Measurements from ENCODE around the gene IFIT2. TPM values are rescaled to one million over a fixed set of nuclear protein-coding genes. Genes with fewer than 3 reads are reported as not detected.
A peak's percentile ranks its signal among the peaks of the same experiment; 100 is the strongest.

Gene IFIT2
- total and polyA plus RNA-seq, 7 experiments from 2014 or later = 4.4 to 16.4 (median 8.4) TPM

DNA sequence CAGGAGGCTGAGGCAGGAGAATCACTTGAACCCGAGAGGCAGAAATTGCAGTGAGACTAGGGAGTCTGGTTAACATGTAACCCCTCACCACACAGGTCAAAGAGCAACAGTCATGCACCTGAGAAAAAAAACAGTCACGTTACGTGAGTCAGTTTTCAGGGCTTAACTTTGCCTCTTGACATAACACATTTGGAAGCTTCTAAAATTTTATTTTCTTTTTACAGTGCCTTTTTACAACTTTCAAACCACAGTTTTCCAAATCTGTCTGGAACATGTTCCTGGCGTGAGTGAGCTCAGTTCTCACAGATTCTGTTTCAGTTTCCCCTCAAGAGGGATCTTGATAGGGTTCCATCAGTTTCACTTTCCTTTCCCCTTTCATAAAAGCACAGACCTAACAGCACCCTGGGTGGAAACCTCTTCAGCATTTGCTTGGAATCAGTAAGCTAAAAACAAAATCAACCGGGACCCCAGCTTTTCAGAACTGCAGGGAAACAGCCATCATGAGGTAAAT is 30.3 kb downstream of the IFIT2 start:
- peaks cover 36 to 91% (median 84%) of the 10 kb centered on the region in 7 donors for H3K4me1 Mint-ChIP-seq
- ATAC-seq = peak; percentile 41
- Histone ChIP-seq H3K4me3 (ENCODE audit: low read length) (peak overlapping the region; percentile 63), H3K9me3 (ENCODE audit: control insufficient read depth in 2 of 3, low read length in 3 of 3) (no peaks in the 10 kb centered on the region), H3K27me3 (ENCODE audit: control insufficient read depth in 2 of 2, insufficient read depth in 2 of 2, low read length in 2 of 2) (no peaks in the 10 kb centered on the region), H3K27ac (ENCODE audit: low read depth, low read length) (peak overlapping the region; percentile 54), H3K4me1 (ENCODE audit: control insufficient read depth in 2 of 2, insufficient read depth in 2 of 2, low read length in 2 of 2) (peaks cover 36 to 49% of the 10 kb centered on the region in 2 donors), H3K36me3 (ENCODE audit: control insufficient read depth in 2 of 3, insufficient read depth in 3 of 3, low read length in 3 of 3) (no peaks in the 10 kb centered on the region)
- DNase-seq = peak in 7 of 9 donors; percentile 45 to 71 (median 59)
- peak overlapping the region; percentile 73 to 94 (median 78) for H3K4me3 Mint-ChIP-seq
- peak overlapping the region; percentile 86 to 98 (median 94) for H3K27ac Mint-ChIP-seq
- peaks cover 0 to 37% (median 3%) of the 10 kb centered on the region in 5 donors for H3K36me3 Mint-ChIP-seq
- POLR2A ChIA-PET = interaction anchor here (0.6 to 1.7 kb wide), 3 partner anchors 60 to 1969 kb away, joined by 3 to 11 read pairs (median 5); partner anchors contain the start of genes IFIT1 and LIPA
- intact Hi-C loops (cut with micrococcal nuclease) = loop anchor here in 1 of 2 donors (1.0 kb wide), 2 partner anchors 30 to 82 kb away; partner anchors contain the start of genes IFIT2 and IFIT5
- CTCF ChIA-PET = interaction anchor here (0.8 to 2.1 kb wide), 2 partner anchors 37 to 108 kb away, joined by 3 to 6 read pairs; no protein-coding TSS in a partner anchor
- H3K27me3 Mint-ChIP-seq = peaks cover 0 to 26% (median 0%) of the 10 kb centered on the region in 5 donors
- H3K9me3 Mint-ChIP-seq = no peaks in the 10 kb centered on the region

DNA sequence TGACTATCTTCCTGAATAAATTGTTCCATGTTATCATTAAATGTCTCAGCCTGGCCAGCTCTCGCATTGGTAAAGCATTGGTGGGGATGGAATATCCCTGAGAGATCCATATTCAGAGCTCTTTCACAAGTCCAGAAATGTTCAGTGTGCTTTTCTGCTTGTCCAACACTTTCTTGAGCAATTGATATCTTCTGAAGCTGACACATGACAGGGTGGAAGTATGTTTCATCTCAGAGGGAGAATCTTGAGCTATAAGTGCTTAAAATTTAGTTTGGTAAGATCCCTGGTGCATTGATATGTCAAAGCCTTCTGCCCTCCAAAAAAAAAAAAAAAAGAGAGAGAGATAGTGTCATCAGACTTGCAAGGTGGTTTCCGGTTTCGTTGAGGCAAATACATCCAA is 33.4 kb downstream of the IFIT2 start:
- no peak for ATAC-seq

DNA sequence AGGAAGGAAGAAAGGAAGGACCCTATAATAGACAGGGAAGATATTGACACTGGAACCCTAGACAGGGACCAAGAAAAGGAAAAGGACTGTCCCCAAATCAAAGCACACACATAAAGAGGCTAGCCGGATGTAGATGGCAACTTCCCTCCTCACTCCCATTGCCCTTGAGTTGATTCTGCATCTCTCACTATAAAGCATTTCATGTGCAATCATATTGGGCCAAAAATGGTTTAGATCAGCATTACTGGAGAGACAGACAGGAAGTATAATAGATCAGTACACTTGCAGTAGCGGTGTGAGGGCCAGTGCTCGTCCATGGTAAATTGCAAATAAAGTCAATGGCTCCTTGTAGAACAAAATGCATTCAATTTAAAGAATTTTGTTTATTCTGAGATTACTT is 34.4 kb downstream of the IFIT2 start:
- no peaks in the 10 kb centered on the region for H3K9me3 ChIP-seq (ENCODE audit: control insufficient read depth in 2 of 3, low read length in 3 of 3)
- DNase-seq (no peak), ATAC-seq (no peak)
- intact Hi-C loops (cut with micrococcal nuclease) = no loop called here
- Mint-ChIP-seq H3K4me3 (peak overlapping the region in 2 of 10 donors; percentile 23 to 34), H3K27me3 (peaks cover 0 to 38% (median 0%) of the 10 kb centered on the region in 5 donors), H3K36me3 (peaks cover 14 to 54% (median 26%) of the 10 kb centered on the region in 5 donors), H3K9me3 (peaks cover 0 to 2% (median 0%) of the 10 kb centered on the region in 11 donors), H3K4me1 (peaks cover 17 to 61% (median 58%) of the 10 kb centered on the region in 7 donors), H3K27ac (no peak overlapping the region)
- no peak overlapping the region for H3K4me3 ChIP-seq (ENCODE audit: low read length)
- peaks cover 0 to 7% (median 5%) of the 10 kb centered on the region in 3 experiments for H3K36me3 ChIP-seq (ENCODE audit: control insufficient read depth in 2 of 3, insufficient read depth in 3 of 3, low read length in 3 of 3)
- no peak overlapping the region for H3K27ac ChIP-seq (ENCODE audit: low read depth, low read length)
- H3K27me3 ChIP-seq (ENCODE audit: control insufficient read depth in 2 of 2, insufficient read depth in 2 of 2, low read length in 2 of 2) = no peaks in the 10 kb centered on the region
- peaks cover 28 to 44% of the 10 kb centered on the region in 2 donors for H3K4me1 ChIP-seq (ENCODE audit: control insufficient read depth in 2 of 2, insufficient read depth in 2 of 2, low read length in 2 of 2)
- POLR2A ChIA-PET = no interaction called here
- CTCF ChIA-PET = no interaction called here

More for the DNA sequence above, 33.4 kb downstream of the IFIT2 start:
- intact Hi-C loops (cut with micrococcal nuclease) = no loop called here
- no peak for DNase-seq
- peaks cover 0 to 7% (median 5%) of the 10 kb centered on the region in 3 experiments for H3K36me3 ChIP-seq (ENCODE audit: control insufficient read depth in 2 of 3, insufficient read depth in 3 of 3, low read length in 3 of 3)
- no peaks in the 10 kb centered on the region for H3K9me3 ChIP-seq (ENCODE audit: control insufficient read depth in 2 of 3, low read length in 3 of 3)
- Mint-ChIP-seq H3K27ac (peak overlapping the region in 7 of 9 donors; percentile 6 to 95 (median 76)), H3K4me3 (peak overlapping the region in 7 of 10 donors; percentile 23 to 78 (median 48)), H3K36me3 (peaks cover 14 to 51% (median 21%) of the 10 kb centered on the region in 5 donors), H3K9me3 (peaks cover 0 to 2% (median 0%) of the 10 kb centered on the region in 11 donors), H3K4me1 (peaks cover 17 to 71% (median 66%) of the 10 kb centered on the region in 7 donors), H3K27me3 (peaks cover 0 to 38% (median 0%) of the 10 kb centered on the region in 5 donors)
- CTCF ChIA-PET = no interaction called here
- H3K4me1 ChIP-seq (ENCODE audit: control insufficient read depth in 2 of 2, insufficient read depth in 2 of 2, low read length in 2 of 2) = peaks cover 28 to 52% of the 10 kb centered on the region in 2 donors
- H3K4me3 ChIP-seq (ENCODE audit: low read length) = no peak overlapping the region
- POLR2A ChIA-PET = interaction anchor here (0.6 kb wide), 1 partner anchor 34 kb away, joined by 3 read pairs; no protein-coding TSS in a partner anchor
- H3K27ac ChIP-seq (ENCODE audit: low read depth, low read length) = no peak overlapping the region
- H3K27me3 ChIP-seq (ENCODE audit: control insufficient read depth in 2 of 2, insufficient read depth in 2 of 2, low read length in 2 of 2) = no peaks in the 10 kb centered on the region

DNA sequence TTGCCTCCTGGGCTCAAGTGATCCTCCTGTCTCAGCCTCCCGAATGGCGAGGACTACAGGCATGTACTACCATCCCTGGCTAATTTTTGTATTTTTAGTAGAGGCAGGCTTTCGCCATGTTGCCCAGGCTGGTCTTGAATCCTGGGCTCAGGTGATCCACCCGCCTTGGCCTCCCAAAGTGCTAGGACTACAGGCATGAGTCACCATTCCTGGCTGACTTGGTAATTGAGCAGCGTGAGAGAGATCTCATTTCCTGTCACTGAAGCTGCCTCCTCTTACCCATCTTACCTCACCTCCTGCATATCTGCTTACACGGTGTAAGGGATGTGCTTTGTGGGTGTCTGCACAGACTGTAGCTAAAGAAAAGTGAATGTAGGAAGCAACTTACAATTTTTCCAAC is 35.6 kb downstream of the IFIT2 start:
- peaks cover 0 to 43% (median 0%) of the 10 kb centered on the region in 5 donors for H3K27me3 Mint-ChIP-seq
- H3K4me3 Mint-ChIP-seq = peak overlapping the region in 1 of 10 donors; percentile 14
- H3K9me3 ChIP-seq (ENCODE audit: control insufficient read depth in 2 of 3, low read length in 3 of 3) = no peaks in the 10 kb centered on the region
- H3K4me1 ChIP-seq (ENCODE audit: control insufficient read depth in 2 of 2, insufficient read depth in 2 of 2, low read length in 2 of 2) = peaks cover 27 to 38% of the 10 kb centered on the region in 2 donors
- H3K27me3 ChIP-seq (ENCODE audit: control insufficient read depth in 2 of 2, insufficient read depth in 2 of 2, low read length in 2 of 2) = no peaks in the 10 kb centered on the region
- DNase-seq = peak in 4 of 9 donors; percentile 4 to 47 (median 30)
- no peak overlapping the region for H3K4me3 ChIP-seq (ENCODE audit: low read length)
- peak overlapping the region in 3 of 9 donors; percentile 29 to 62 (median 31) for H3K27ac Mint-ChIP-seq
- intact Hi-C loops (cut with micrococcal nuclease) = no loop called here
- peaks cover 14 to 50% (median 47%) of the 10 kb centered on the region in 7 donors for H3K4me1 Mint-ChIP-seq
- peaks cover 0 to 7% (median 5%) of the 10 kb centered on the region in 3 experiments for H3K36me3 ChIP-seq (ENCODE audit: control insufficient read depth in 2 of 3, insufficient read depth in 3 of 3, low read length in 3 of 3)
- H3K9me3 Mint-ChIP-seq = peaks cover 0 to 2% (median 0%) of the 10 kb centered on the region in 11 donors
- CTCF ChIA-PET = interaction anchor here (2.1 kb wide), 1 partner anchor 31 kb away, joined by 8 read pairs; no protein-coding TSS in a partner anchor
- H3K27ac ChIP-seq (ENCODE audit: low read depth, low read length) = no peak overlapping the region
- POLR2A ChIA-PET = interaction anchor here (1.2 kb wide), 1 partner anchor 75 kb away, joined by 4 read pairs; no protein-coding TSS in a partner anchor
- H3K36me3 Mint-ChIP-seq = peaks cover 14 to 56% (median 26%) of the 10 kb centered on the region in 5 donors
- ATAC-seq = no peak

DNA sequence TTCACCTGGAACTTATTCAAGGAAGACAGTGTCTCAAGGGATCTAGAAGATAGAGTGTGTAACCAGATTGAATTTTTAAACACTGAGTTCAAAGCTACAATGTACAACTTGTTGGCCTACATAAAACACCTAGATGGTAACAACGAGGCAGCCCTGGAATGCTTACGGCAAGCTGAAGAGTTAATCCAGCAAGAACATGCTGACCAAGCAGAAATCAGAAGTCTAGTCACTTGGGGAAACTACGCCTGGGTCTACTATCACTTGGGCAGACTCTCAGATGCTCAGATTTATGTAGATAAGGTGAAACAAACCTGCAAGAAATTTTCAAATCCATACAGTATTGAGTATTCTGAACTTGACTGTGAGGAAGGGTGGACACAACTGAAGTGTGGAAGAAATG is 36.9 kb downstream of the IFIT2 start:
- H3K9me3 ChIP-seq (ENCODE audit: control insufficient read depth in 2 of 3, low read length in 3 of 3) = no peaks in the 10 kb centered on the region
- Mint-ChIP-seq H3K36me3 (peaks cover 14 to 55% (median 26%) of the 10 kb centered on the region in 5 donors), H3K4me1 (peaks cover 3 to 38% (median 34%) of the 10 kb centered on the region in 7 donors), H3K4me3 (no peak overlapping the region), H3K9me3 (peaks cover 0 to 2% (median 0%) of the 10 kb centered on the region in 11 donors), H3K27me3 (peaks cover 0 to 53% (median 0%) of the 10 kb centered on the region in 5 donors), H3K27ac (no peak overlapping the region)
- ChIA-PET POLR2A (no interaction called here), CTCF (interaction anchor here (2.1 kb wide), 1 partner anchor 30 kb away, joined by 8 read pairs; no protein-coding TSS in a partner anchor)
- H3K27ac ChIP-seq (ENCODE audit: low read depth, low read length) = no peak overlapping the region
- no peak for DNase-seq
- H3K27me3 ChIP-seq (ENCODE audit: control insufficient read depth in 2 of 2, insufficient read depth in 2 of 2, low read length in 2 of 2) = no peaks in the 10 kb centered on the region
- peaks cover 0 to 7% (median 5%) of the 10 kb centered on the region in 3 experiments for H3K36me3 ChIP-seq (ENCODE audit: control insufficient read depth in 2 of 3, insufficient read depth in 3 of 3, low read length in 3 of 3)
- no peak overlapping the region for H3K4me3 ChIP-seq (ENCODE audit: low read length)
- peaks cover 15 to 27% of the 10 kb centered on the region in 2 donors for H3K4me1 ChIP-seq (ENCODE audit: control insufficient read depth in 2 of 2, insufficient read depth in 2 of 2, low read length in 2 of 2)
- intact Hi-C loops (cut with micrococcal nuclease) = no loop called here
- no peak for ATAC-seq

DNA sequence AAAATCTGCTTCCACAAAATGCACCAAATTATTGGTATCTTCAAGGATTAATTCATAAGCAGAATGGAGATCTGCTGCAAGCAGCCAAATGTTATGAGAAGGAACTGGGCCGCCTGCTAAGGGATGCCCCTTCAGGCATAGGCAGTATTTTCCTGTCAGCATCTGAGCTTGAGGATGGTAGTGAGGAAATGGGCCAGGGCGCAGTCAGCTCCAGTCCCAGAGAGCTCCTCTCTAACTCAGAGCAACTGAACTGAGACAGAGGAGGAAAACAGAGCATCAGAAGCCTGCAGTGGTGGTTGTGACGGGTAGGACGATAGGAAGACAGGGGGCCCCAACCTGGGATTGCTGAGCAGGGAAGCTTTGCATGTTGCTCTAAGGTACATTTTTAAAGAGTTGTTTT is 38.0 kb downstream of the IFIT2 start:
- Mint-ChIP-seq H3K27me3 (peaks cover 0 to 52% (median 0%) of the 10 kb centered on the region in 5 donors), H3K27ac (no peak overlapping the region), H3K4me1 (peaks cover 0 to 30% (median 24%) of the 10 kb centered on the region in 7 donors), H3K36me3 (peaks cover 14 to 51% (median 26%) of the 10 kb centered on the region in 5 donors), H3K9me3 (peaks cover 0 to 2% (median 0%) of the 10 kb centered on the region in 11 donors), H3K4me3 (no peak overlapping the region)
- DNase-seq = no peak
- ChIA-PET POLR2A (no interaction called here), CTCF (no interaction called here)
- ATAC-seq = no peak
- no peaks in the 10 kb centered on the region for H3K27me3 ChIP-seq (ENCODE audit: control insufficient read depth in 2 of 2, insufficient read depth in 2 of 2, low read length in 2 of 2)
- peaks cover 4 to 20% of the 10 kb centered on the region in 2 donors for H3K4me1 ChIP-seq (ENCODE audit: control insufficient read depth in 2 of 2, insufficient read depth in 2 of 2, low read length in 2 of 2)
- H3K36me3 ChIP-seq (ENCODE audit: control insufficient read depth in 2 of 3, insufficient read depth in 3 of 3, low read length in 3 of 3) = peaks cover 0 to 7% (median 5%) of the 10 kb centered on the region in 3 experiments
- H3K27ac ChIP-seq (ENCODE audit: low read depth, low read length) = no peak overlapping the region
- intact Hi-C loops (cut with micrococcal nuclease) = no loop called here
- H3K4me3 ChIP-seq (ENCODE audit: low read length) = no peak overlapping the region
- H3K9me3 ChIP-seq (ENCODE audit: control insufficient read depth in 2 of 3, low read length in 3 of 3) = no peaks in the 10 kb centered on the region
